Measurements from ENCODE around the gene NELFA.

DNA sequence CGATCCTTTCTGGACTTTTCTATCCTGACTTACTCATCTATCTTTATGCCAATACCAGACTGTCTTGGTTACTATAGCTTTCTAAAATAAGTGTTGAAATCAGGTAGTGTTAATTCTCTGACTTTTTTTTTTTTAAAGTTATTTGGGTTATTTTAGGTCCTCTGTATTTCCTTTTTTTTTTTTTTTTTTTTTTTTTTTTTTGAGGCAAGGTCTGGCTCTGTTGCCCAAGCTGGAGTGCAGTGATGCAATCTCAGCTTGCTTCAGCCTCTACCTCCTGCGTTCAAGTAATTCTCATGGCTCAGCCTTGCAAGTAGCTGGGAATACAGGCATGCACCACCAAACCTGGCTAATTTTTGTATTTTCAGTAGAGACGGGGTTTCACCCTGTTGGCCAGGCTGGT is 2.8 kb upstream of the NELFA start:
- TF ChIP-seq POLR2AphosphoS5 (IDR thresholded peaks at IDR 0.05; ENCODE audit: borderline replicate concordance, low read depth, low read length) (no peak), EZH2 (IDR thresholded peaks at IDR 0.05) (no peak)

Measured in SK-N-MC (cell line).